Epithelial cell of proximal tubule (primary cell): ENCODE data around the gene TFEB. TPM values are rescaled to one million over a fixed set of nuclear protein-coding genes. Genes with fewer than 3 reads are reported as not detected.

Experiments
- DNase-seq: peaks from one replicate; pipeline ENCODE4 v3.0.0-alpha.2; 2011; ENCODE audit warnings: low read depth
- H3K4me3 ChIP-seq: 2 replicates; pipeline ENCODE4 v1.5.1; 2011; ENCODE audit warnings: low read depth, mild to moderate bottlenecking, low read length
- CTCF ChIP-seq: conservative IDR thresholded peaks from 2 replicates; pipeline ENCODE4 v1.5.1; 2012; ENCODE audit warnings: low read depth, mild to moderate bottlenecking, low read length
- total RNA-seq: library from RNA; depleted of rRNA; stranded (reverse); fragments of >200 nt; gene quantifications from 2 replicates; pipeline ENCODE4 v1.2.3, GENCODE V29; 2015

The TFEB gene
- total RNA-seq, 1 donor from 2014 or later = 3.3 TPM

- DNase-seq = no peak
- H3K4me3 ChIP-seq = no peak overlapping the region
- no peak for TF ChIP-seq CTCF
Observed at GRCh38 chr6:41675992-41676391, 59.4 kb downstream of the TFEB start.

GRCh38 chr6:41675176-41675775 is 60.1 kb downstream of the TFEB start:
- no peak for DNase-seq
- no peak overlapping the region for H3K4me3 ChIP-seq
- TF ChIP-seq CTCF = no peak

GRCh38 chr6:41674231-41675000 is 61.0 kb downstream of the TFEB start:
- no peak for TF ChIP-seq CTCF
- H3K4me3 ChIP-seq = no peak overlapping the region
- DNase-seq = no peak

GRCh38 chr6:41673704-41674000 is 61.8 kb downstream of the TFEB start:
- H3K4me3 ChIP-seq = no peak overlapping the region
- no peak for DNase-seq
- no peak for TF ChIP-seq CTCF

GRCh38 chr6:41672816-41673703 is 62.3 kb downstream of the TFEB start:
- no peak for TF ChIP-seq CTCF
- no peak overlapping the region for H3K4me3 ChIP-seq
- no peak for DNase-seq

- H3K4me3 ChIP-seq = no peak overlapping the region
- DNase-seq = no peak
- TF ChIP-seq CTCF = no peak
Observed at GRCh38 chr6:41672016-41672415, 63.4 kb downstream of the TFEB start.
